GM19025 (cell line): ENCODE data around the gene NSMCE3.
"Not testable (repeated sequence)": the region's sequence is repeated elsewhere in the genome, so short reads cannot be mapped to it uniquely, and the experiment has no call there.

Source experiments
- ATAC-seq: cut with Tn5 transposase; IDR thresholded peaks from one replicate; pipeline ENCODE4 v1.9.1; 2021; ENCODE audit warnings: mild to moderate bottlenecking, low read depth, moderate library complexity; ENCODE audit not compliant: unreplicated experiment

NSMCE3 gene

GRCh38 chr15:29270976-29271375 is 1.4 kb upstream of the NSMCE3 start:
- ATAC-seq = no peak

- peak; percentile 18 for ATAC-seq
Measured at GRCh38 chr15:29270169-29270955, 740 bp upstream of the NSMCE3 start.

DNA sequence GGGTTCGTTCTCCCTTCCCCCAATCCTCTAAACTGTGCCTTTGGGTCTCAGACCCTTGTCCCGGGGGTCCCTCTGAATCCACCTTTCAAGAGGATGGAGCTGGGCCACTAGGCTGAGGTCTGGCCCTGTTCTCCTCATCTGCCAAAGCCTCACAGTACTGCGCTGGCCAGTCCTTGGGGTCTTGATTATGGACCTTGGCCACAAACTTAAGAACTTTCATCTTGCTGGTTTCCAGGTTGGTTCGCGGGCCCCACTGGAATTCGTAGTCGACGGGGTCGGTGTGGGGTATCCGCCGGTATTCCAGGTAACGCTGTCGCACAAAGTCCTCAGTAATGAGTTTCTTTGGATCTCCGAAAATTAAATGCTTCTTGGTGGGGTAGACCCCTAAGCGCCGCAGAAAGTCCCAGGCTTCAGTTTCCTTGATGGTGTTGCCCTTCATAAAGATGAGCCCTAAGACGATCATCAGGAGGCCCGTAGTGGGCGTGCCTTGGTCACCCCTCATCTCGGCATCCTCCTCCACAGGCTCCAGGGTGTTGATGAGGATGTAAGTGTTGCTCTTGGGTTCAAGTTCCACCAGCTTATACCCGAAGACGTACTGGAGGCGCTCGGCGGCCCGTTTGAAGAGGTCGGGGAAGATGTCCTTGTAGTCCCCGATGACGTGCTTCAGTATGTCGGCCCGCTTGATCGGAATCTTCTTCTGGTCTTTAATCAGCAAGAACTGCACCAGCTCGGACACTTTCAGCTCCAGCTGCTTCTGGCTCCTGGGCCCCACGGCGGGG is 727 bp downstream of the NSMCE3 start:
- ATAC-seq = peak; percentile 14

DNA sequence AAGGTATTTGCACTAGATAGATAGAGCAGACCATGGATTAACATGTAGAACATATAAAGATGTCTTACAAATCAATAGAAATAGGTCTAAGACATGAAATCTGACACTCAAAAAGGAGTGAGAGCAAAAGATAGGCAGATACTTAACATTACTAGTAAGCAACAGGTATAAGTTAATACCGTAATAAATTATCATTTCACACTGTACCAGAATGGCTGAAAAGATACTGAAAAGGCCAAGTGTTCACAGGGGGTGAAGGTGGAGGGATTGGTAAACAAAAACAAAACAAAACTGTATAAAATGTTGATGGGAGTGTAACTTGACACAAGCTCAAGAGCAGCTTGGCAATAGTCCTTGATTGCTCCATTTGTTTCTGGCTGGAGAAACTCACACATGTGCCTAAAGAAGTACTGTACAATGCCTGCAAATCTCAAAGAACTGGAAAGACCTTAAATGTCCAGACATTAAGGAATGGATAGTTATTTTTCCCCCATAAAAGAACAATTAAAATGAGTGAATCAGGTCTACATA is 3.5 kb downstream of the NSMCE3 start:
- no peak for ATAC-seq

- no peak for ATAC-seq
Measured at GRCh38 chr15:29263289-29263688, 6.3 kb downstream of the NSMCE3 start.

DNA sequence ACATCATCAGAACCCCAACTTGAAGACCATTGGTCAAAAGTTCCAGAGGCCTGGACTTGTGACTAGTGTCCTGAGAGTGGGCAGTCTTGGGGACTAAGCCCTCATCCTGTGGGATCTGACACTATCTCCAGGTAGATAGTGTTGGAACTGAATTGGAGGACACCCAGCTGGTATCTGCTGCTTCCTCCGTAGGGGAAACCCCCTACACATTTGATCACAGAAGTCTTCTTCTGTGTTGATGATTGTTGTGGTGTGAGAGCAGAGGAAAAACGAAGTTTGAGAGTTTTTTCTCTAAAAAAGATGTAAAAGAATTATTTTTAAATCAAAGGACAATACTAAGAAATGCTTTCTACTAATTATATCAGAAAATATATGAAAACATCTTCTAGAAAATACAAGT is 6.9 kb downstream of the NSMCE3 start:
- ATAC-seq = no peak

DNA sequence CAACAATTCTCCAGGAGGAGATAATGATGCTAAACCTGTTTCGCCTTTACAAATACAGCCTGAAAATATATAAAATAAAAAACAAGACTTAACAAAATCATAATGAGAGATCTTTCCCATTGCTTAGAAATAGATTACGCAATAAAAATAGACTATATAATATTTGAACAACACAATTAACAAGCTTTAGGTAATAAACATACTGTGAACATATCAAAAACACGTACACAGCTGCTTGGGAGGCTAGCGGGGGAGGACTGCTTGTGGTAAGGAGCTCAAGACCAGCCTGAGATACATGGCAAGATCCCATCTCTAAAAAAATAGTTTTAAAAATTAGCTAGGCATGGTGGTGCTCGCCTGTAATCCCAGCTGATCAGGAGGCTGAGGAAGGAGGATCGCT is 8.7 kb downstream of the NSMCE3 start:
- no peak for ATAC-seq

- no peak for ATAC-seq
Measured at GRCh38 chr15:29259233-29259632, 10.4 kb downstream of the NSMCE3 start.

GRCh38 chr15:29252234-29252633 is 17.4 kb downstream of the NSMCE3 start:
- no peak for ATAC-seq

GRCh38 chr15:29244544-29244943 is 25.1 kb downstream of the NSMCE3 start:
- no peak for ATAC-seq

- no peak for ATAC-seq
Measured at GRCh38 chr15:29244123-29244522, 25.5 kb downstream of the NSMCE3 start.

DNA sequence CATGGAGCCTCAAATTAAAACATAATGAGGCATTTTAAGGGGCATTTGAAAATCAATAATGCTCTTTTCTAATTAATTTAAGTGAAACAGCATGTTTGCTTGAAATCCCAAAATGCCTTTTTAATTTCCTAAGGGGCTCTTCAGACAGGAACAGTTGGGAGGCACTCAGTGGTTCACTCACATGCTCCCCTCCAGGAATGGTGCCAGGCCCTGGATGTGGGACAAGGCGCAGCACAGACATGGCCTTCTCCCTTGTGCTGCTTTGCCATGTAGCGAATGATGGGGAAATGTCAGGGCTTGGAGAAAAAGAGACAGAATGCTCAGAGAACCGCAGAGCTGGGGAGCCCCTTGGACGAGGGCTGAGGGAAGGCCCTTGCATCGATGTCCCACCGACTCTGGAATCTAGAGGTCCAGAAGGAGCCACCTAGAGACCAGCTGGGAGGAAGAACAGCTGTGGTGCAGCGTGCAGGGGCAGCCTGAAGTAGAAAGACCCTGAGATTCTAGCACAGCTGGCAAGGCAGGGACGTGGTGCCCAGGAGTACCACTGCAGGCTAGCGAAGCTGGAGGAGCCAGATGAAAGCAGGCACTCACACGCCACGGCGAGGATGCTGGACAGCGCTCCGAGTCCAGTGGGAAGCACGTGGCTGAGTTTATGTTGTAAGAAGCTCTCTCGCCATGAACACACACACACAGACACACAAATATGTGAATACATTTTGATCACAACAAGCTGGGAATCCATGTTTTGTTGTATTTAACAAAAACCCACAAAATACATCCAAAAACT is 27.0 kb downstream of the NSMCE3 start:
- no peak for ATAC-seq

DNA sequence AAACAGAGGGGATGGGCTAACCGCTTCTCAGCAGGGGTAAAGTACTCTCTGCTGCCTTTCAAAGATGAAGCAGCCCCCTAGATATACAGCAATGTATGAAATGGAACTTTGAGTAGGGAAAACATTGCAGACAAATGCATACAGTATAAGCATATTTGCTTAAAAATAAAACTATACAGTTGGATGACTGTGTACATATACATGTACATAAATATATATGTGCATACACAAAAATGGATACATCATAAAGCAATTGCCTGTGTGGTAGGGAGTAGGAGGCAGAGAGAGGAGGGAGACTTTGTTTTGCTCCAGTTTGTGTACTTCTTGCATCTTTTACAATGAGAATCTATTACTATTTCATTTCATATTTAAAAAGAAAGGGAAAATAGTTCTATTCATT is 28.4 kb downstream of the NSMCE3 start:
- ATAC-seq = no peak

- ATAC-seq = no peak
Measured at GRCh38 chr15:29239395-29239794, 30.2 kb downstream of the NSMCE3 start.

DNA sequence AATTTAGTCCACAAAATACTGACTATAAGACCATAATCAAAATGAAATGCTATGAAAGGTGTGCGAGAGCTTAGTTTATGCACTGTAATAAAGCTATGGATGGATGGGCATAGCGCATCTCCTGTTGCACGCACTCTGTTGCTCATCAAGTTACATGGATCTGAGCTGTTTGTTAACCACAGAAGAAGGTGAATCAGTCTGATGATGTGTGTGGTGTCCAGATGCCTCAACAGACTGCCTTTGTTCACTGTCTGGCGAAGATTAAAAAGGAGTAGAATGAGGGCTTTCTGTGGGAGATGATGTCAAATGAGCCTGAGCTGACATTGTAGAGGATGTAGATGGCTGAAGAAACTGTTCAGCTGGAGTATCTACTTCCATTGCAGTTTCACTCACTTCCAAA is 36.1 kb downstream of the NSMCE3 start:
- no peak for ATAC-seq

GRCh38 chr15:29226436-29227208 is 43.0 kb downstream of the NSMCE3 start:
- ATAC-seq = no peak

- no peak for ATAC-seq
Measured at GRCh38 chr15:29225534-29226234, 43.9 kb downstream of the NSMCE3 start.

GRCh38 chr15:29224987-29225363 is 44.6 kb downstream of the NSMCE3 start:
- ATAC-seq = not testable (repeated sequence)

DNA sequence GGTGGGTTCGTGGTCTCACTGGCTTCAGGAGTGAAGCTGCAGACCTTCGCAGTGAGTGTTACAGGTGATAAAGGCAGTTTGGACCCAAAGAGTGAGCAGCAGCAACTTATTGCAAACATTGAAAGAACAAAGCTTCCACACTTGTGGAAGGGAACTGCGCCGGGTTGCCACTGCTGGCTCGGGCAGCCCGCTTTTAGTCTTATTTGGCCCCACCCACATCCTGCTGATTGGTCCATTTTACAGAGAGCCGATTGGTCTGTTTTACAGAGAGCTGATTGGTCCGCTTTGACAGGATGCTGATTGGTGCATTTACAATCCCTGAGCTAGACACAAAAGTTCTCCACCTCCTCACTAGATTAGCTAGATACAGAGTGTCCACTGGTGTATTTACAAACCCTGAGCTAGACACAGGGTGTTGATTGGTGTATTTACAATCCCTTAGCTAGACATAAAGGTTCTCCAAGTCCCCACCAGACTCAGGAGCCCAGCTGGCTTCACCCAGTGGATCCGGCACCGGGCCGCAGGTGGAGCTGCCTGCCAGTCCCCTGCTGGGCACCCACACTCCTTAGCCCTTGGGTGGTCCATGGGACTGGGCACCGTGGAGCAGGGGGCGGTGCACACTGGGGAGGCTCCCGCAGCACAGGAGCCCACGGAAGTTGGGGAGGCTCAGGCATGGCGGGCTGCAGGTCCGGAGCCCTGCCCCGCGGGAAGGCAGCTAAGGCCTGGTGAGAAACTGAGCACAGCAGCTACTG is 45.2 kb downstream of the NSMCE3 start:
- ATAC-seq = not testable (repeated sequence)
